CD1c-positive myeloid dendritic cell (primary cell): ENCODE measurements around the gene LRPAP1.
A peak's percentile ranks its signal among the peaks of the same experiment; 100 is the strongest.
"Not testable (repeated sequence)": the region's sequence is repeated elsewhere in the genome, so short reads cannot be mapped to it uniquely, and the experiment has no call there.

Experiments
- DNase-seq: peaks from one replicate; pipeline ENCODE4 v3.0.0-alpha.2; 2016; ENCODE audit errors: extremely low spot score

LRPAP1 gene, protein sequence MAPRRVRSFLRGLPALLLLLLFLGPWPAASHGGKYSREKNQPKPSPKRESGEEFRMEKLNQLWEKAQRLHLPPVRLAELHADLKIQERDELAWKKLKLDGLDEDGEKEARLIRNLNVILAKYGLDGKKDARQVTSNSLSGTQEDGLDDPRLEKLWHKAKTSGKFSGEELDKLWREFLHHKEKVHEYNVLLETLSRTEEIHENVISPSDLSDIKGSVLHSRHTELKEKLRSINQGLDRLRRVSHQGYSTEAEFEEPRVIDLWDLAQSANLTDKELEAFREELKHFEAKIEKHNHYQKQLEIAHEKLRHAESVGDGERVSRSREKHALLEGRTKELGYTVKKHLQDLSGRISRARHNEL

DNA sequence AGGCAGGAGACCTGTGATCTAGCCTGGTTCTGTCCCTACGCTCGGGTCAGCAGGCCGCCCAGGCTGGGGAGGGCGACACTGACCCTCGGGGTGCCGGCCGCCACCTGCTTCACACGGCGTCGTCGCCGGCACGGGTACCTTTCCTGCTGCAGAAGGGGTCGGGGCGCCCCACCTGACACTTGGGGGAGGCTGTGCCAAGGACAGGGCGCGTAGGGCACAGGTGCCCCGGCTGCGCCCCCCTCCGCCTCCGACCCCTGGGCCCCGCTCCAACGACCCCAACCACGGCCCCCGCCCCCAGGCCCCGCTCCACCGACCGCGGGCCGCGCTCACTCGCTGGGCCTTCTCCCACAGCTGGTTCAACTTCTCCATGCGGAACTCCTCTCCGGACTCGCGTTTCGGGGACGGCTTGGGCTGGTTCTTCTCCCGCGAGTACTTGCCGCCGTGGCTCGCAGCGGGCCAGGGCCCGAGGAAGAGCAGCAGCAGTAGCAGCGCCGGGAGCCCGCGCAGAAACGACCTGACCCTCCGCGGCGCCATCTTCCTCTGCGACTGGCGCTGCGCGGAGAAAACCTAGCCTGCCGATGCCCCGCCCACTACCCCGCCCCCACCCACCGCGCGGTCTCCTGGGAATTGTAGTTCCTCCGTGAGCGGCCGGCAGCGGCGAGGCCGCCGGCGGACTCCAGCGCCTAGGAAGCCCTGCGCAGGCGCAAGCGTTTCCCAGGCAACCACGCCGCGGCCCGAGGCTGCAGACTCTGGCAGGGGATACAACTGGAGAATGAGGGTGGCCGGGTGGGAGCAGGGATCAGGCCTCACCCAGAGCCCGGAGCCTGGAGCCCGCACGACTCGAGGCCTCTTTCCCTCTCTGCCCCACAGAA, at the start of gene LRPAP1:
TSS of gene LRPAP1 (minus strand) at position 544 of the 872 bp plus-strand sequence. CDS start at position 534, 10 bp downstream.
- DNase-seq, result peak; percentile 93

DNA sequence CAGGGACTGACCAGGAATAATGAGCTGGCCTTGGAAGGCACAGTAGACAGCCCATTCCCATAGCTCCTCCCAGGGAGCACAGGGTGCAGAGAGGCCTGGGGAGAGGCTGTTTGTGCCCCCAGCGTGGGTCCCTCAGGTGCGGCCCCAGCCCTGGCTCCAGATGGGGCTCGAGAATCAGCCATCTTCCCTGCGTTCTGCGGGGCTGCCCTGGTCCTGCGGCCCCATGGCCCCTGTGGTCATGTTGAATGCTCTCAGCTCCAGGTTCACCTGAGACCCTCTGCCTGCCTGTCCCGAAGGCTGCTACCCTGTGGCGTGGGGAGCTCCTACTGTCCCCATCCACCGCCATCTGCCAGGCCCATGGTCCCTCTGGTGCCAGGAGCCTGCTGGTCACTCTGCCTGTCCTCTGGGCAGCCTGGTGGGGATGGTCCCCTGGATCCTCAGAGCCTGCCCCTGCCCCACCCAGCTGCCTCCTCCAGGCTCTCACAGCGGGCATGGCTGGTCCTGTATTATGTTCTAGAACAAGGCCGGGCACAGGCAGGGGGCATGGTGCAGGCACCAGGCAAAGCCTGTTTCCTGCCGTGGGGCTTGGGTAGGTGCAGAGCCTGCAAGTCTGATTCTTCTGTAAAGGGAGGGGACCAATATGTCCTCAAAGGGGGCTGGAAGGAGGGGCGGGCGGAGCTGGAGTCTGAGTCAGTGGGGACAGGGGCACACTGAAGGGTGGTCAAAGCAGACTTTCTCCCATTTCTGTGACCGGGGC, 49.3 kb upstream of the LRPAP1 start:
- DNase-seq, result not testable (repeated sequence)

DNA sequence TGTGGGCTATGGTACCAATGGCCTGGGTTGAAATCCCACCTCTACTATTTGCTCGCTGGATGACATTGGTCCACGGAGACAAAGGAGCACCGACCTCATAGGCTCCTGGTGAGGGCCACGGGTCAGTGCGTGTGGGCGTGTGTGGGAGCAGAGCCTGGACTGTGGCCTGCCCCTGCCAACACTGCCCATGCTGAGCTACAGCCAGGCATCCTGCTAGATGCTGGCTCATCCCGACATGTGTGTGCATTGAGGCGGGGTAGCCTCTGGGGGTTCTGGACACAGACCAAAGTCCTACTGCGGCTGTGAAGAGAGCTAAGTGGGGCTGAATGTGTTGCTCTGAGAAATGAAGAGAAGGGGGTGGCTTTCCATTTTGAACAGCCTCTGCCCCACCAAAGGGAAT, 48.6 kb upstream of the LRPAP1 start:
- DNase-seq, result not testable (repeated sequence)

DNA sequence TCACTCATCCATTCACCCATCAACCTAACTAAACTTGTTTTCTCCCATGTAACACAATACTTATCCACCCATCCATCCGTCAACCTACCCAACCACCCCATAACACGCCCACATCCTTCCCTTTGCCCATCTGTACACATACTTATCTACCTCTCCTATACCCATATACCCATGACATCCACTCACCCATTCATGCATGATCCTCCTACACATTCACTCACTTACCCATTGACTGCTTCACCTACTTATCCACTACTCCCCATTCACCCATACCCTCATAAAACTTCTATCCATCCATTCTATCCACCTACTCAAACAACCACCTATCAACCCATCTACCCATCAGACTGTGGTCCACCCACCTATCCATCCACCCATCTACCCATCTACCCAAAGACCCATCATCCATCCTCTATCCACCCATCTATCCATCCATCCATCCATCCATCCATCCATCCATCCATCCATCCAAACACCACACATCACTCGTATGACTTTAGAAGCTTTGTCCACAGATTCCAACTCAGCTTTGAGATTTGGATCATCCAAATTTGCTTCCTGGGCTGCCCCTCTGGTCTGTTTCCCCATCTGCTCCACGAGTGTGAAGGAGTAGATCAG, 46.4 kb upstream of the LRPAP1 start:
- not testable (repeated sequence) for DNase-seq

DNA sequence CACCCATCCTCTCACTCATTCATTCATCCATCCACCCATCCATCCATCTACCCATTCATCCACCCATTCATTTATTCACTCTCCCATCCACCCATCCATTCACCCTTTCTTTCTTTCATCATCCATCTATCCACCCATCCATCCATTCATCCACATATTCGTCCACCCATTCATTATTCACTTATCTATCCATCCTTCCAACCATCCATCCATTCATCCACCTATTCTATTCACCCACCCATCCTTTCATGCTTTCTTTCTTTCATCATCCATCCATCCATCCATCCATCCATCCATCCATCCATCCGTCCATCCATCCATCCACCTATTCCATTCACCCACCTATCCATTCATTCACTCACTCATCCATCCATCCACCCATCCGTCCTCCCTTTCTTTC, 45.8 kb upstream of the LRPAP1 start:
- DNase-seq, result not testable (repeated sequence)

DNA sequence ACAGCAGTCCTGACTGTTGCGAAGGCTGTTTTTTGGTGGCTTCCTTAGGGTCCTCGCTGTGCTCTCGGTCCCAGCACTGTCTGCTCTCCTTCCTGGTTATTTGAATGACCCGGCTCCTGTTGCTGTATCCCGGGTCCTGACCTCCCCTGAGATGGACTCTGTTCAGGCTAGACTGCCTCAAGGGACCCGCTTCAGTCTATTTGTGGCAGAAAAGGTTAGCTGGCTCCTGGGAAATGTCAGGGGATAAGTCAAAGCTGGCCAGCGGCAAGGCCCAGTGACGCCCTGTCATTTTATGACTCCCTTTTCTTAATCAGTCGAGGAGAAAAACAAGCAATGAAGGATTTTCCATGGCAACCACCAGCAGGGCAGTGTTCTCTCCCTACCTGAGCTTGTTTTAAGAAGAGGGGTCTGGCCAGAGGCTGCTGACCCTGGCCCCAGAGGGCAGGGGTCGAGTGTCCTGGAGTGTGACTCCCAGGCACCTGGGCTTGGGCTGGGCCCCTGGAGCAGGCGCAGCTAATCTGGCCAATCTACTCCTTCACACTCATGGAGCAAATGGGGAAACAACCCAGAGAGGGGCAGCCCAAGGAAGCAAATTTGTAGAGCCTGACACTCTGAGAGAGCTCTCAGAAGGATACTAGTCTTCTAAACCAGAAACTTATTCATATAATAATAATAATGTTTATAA, 45.1 kb upstream of the LRPAP1 start:
- not testable (repeated sequence) for DNase-seq

DNA sequence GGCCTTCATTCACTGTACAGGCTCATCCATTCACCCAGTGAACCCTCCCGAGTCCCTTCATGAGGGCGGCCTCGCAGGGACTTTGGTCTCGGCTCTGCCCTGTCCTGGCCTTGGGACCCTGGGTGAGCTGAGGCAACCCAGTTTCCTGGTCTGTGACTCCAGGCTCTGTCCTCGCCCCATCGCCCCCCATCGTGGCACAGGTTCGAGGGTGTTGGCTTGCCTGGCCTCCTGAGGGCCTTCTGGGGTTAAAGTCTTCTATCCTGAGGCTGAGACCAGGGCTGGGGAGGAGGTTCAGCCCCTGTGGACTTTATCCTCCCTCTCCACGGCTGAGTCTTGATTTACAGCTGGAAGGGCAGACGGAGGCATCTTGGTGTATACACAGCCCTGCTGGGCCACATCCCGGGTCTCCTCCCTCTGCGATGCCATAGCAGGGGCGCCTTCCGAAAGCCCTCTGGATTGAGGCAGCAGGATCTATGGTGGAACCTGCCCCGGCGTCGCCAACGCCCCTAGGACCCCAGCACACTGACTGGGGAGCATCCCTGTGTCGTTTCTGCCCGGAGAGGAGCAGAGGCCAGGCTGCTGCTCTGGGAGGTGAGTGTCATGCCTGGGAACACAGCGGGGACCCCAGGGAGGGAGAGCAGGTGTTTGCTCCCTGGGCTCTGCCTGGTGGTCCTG, 44.4 kb upstream of the LRPAP1 start:
- DNase-seq, result not testable (repeated sequence)

DNA sequence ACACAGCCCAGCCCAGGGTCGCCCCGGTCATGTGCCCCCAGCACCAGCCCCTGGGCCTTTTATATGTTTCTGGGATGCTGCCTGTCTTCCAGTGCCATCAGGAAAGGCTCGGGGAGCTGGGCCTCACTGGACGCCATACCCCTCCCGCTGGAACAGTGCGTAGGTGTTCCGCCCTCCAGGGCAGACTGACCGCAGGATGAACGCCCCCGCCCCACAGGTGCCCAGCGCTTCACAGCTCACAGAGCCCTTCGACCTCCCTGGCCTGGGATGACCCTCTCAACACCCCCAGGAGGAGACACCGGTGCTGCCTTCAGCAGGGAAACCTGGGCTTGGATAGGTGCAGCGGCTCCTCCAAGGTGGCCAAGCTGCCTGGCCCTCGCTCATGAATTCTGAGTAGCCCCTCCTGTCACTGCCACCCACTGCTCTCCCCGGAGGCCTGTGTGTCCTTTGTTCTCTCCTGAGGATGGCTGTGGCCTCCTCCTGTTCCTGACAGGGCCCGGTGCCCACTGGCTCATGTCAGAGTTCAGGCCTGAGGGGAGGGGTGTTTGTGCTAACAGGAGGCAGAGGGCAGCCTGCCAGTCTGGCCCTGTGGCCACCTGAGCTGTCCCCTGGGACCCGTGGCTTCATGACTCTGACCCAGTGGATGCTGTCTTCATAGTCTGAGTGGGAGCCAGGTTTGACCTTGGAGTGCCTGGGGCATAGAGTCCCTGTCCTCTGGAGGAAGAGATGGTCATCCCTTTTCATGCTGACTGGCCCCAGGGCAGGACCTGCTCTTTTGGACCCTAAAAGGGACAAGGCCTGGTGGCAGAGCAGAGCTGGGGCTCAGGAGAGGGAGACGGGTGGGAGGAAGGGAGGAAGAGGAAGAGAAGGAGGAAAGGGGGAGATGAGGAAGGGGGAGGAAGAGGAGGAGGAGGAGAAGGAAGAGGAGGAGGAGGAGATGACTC, 43.5 kb upstream of the LRPAP1 start:
- DNase-seq, result not testable (repeated sequence)

DNA sequence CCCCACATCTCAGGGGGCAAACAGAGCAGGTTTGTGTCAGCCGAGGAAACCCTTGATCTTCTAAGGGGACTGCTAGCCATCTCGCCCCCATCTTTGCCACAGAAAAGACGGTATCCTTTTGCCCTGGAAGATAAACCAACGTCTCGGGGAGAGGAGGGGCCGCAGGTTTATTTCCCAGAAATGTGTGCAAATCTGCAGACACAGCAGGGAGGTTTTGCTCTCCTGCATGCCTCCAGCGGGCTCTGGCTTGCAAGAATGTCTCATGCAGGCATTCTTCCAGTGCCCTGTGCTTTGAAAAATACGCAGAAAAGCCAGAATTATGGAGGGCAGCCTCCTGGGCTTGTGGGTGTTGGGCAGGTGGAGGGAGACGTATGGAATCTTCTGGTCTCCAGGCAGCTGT, 42.6 kb upstream of the LRPAP1 start:
- DNase-seq, result not testable (repeated sequence)

DNA sequence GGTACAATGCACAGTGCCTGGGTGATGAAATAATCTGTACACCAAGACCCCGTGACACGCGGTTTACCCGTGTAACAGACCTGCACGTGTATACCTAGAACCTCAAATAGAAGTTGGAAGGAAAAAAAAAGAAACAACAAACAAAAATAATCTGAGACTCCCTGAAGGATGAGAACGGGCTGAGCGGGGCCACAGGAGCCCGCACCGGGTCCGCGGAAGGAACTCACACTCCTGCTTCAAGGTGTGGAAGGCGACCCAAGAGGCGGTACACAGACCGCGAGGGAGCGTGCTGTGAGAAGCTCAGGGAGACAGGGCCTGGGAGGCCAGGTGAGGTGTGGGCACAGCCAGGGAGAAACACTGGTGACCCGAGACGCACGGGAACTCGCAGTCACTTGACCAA, 42.1 kb upstream of the LRPAP1 start:
- DNase-seq, result not testable (repeated sequence)

DNA sequence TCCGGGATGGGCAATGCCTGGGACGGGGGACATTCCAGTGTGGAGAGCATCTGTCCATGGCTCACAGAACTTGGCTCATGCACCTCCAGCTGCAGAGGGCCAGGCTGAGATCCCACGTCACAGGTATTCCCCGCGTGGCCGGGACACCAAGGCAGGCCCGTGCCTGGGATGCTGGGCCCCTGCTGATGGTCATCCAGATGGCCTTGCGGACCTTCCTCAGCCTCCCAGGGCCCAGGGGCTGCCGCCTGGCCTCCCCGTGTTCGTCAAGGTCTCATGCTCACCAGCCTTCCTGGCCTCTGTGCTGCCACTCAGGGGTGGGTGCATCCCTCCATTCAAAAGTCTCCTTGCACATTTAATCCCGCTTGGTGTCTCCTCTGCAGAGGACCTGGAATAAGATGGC, 40.9 kb upstream of the LRPAP1 start:
- no peak for DNase-seq

DNA sequence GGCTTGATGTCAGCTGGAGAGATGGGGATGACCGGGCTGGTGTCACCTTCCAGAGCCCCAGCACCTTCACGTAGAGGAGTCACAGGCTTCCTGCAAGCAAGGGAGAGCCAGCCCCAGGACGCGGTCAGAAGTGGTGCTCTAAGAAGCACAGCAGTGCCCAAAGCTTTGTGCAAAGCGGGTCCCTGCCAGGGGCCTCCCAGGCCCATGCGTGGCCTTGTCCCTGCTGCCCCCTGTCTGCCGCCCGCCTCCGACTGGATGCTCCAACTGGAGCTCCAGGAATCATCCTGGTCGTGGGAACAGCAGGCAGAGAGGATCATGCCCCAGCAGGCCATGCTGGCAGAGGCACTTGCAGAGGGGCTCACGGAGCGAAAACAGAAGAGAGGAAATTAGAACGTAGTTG, 40.1 kb upstream of the LRPAP1 start:
- no peak for DNase-seq

DNA sequence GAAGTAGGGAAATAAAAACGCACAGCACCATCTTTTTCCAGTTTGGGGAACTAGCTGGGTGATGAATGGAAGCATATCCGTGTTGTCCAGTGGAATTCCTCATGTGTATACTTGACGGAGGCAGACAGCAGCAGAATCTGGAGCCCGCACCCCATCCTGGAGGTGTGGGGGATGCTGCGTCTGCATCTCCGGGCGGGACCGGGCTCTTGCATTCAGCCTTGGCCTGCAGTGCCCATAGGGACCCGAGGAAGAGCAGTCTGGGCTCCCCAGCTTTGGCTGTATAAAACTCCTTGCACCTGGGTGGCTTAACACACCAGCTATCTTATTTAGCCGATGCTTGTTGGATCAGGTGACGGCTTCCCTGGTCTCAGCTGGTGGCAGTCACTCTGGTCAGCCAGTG, 39.7 kb upstream of the LRPAP1 start:
- no peak for DNase-seq

DNA sequence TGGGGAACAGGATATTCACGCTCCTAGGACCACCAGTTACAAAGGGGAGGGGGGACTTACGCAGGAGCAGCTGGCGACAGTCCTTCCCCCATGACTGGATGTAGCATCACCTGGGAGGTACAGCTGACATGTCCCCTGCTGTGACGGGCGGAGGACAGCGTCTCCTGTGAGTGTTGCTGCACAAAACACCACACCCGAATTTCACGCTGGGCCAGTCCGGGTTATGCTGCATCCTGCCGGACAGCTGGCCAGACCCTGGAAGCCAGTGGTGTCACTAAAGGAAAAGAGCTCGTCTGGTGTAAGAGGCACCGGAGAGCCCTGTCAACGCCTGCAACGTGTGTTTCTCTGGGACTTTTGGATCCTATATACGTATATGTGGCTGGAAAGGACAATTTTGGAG, 38.7 kb upstream of the LRPAP1 start:
- not testable (repeated sequence) for DNase-seq

DNA sequence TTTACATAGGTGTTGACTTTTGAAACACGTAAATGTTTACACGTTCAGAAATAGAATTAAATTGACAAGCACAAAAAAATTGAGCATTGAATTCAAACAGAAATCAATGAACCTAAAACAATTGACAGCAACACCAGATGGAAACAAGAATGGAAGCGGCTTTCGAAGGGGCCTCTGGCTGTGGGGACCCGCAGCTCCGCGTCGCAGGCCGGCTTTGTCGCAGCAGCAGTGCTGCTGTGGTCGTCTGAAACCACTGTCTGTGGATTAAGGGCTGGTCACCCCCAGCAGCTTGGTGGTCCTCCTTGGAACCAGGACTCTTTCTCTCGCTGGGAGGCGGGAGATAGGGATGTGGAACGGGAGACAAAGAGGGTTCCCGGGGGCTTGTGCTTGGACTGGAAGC, 37.4 kb upstream of the LRPAP1 start:
- DNase-seq, result not testable (repeated sequence)

DNA sequence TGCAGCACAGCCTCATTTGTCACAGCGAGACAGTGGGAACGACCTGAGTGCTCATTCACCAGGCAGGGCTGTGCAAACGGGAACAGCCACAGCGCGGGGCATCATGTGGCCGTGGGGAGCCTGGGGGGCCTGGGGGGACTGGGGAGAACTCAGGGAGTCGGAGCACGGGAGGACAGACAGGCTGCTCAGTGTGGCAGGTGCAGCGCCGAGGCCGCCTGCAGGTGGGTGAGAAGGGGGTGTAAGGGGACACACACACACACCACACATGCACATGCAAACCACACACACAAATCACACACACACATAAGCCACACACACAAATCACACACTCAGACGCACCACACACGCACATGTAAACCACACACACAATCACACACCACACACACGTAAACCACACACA, 34.5 kb upstream of the LRPAP1 start:
- DNase-seq, result not testable (repeated sequence)

DNA sequence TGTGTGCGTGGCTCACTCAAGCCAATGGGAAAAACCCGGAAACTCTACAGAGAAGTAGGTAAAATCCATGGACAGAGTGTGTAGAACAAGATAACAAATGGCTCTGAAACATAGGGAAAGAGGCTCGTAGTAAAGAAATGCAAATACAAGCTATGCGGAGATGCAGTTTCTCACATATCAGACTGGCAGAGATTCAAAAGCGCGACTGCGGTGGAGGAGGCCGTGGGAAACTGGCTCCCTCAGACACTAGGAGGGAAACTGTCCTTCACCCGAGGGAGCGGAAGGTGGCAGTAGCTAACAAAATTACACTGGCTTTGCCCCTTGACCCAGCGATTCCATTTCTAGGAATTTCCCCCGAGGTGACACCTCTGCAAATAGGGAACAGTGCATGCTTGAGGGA, 34.1 kb upstream of the LRPAP1 start:
- DNase-seq, result not testable (repeated sequence)

DNA sequence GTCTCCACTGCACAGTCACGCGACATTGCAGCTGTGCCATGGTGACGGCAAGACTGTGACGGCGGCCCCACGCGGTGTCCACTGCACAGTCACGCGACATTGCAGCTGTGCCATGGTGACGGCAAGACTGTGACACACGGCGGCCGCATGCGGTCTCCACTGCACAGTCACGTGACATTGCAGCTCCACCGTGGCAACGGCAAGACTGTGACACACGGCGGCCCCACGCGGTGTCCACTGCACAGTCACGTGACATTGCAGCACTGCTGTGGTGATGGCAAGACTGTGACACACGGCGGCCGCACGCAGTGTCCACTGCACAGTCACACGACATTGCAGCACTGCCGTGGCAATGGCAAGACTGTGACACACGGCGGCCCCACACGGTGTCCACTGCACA, 32.7 kb upstream of the LRPAP1 start:
- DNase-seq, result not testable (repeated sequence)

DNA sequence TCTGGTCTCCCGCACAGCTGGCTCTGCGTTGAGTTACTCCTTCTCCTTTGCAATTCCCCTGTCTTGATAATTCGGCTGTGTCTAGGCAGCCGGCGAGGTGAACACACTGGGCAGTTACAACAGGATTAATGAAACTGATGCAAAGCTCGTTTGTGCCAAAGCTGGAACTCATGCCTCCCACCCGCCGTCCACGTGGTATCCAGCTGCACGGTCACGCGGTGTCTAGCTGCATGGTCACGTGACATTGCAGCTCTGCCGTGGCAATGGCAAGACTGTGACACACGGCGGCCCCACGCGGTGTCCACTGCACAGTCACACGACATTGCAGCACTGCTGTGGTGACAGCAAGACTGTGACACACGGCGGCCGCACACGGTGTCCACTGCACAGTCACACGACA, 31.2 kb upstream of the LRPAP1 start:
- DNase-seq, result no peak
